ENCODE results near the gene SOX6. TPM values are rescaled to one million over a fixed set of nuclear protein-coding genes. Genes with fewer than 3 reads are reported as not detected.
A peak's percentile ranks its signal among the peaks of the same experiment; 100 is the strongest.

SOX6 gene
- total and polyA plus RNA-seq, 2 of the 13 experiments (the other 11 are each of a cell fraction or from before 2014, with no cell fraction given) = 2.6 to 11.2 TPM

DNA sequence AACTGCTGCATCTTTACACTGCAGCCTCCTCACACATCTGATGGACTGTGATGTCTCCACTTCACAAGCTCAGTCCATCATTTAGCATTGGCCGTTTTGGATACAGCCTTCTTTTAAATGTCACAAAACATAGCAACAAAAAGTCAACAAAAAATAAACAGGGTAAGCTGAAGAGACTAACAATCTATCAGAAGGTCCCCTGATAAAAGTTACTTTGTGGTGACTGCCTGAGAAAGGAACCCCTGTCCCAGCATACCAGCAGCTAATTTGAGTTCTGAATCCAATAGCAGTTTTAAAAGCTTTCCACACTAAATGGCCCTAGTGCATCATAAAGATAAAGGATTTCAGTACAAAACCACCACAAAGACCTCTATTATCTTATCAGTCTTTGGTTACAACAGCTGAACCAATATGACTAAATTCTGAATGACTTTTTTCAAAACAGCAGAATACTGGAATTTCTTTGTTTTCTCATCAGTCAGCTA lies 162.4 kb downstream of the SOX6 start:
- in situ Hi-C loops (cut with HindIII; ENCODE audit: extremely low pct_ligation_motif_present, low pct_unique_long_range_greater_than_20kb) = no loop called here
- CTCF ChIA-PET (ENCODE audit: low intra/inter-chr PET ratio, low total read pairs) = no interaction called here
- intact Hi-C loops (cut with micrococcal nuclease; ENCODE audit: unreplicated experiment) = no loop called here

More for the DNA sequence above, 162.4 kb downstream of the SOX6 start:
- no peak for FAIRE-seq
- Histone ChIP-seq H4K20me1 (ENCODE audit: insufficient read depth, low read length) (no peaks in the 10 kb centered on the region), H3K36me3 (replicated peaks in 1 of 2; ENCODE audit: control insufficient read depth in 1 of 2, insufficient read depth in 2 of 2, low read length in 2 of 2) (no peaks in the 10 kb centered on the region), H3K4me3 (replicated peaks in 1 of 3; ENCODE audit: insufficient read depth in 1 of 3, low read depth in 2 of 3, low read length in 3 of 3) (no peak overlapping the region), H3K4me2 (ENCODE audit: low read depth, low read length) (no peak overlapping the region), H3K9ac (ENCODE audit: insufficient read depth, low read depth, low read length) (no peak overlapping the region), H3K79me2 (ENCODE audit: insufficient read depth, low read length) (no peaks in the 10 kb centered on the region), H3K4me1 (ENCODE audit: insufficient read depth, low read length) (peaks cover 39% of the 10 kb centered on the region), H3K9me3 (ENCODE audit: low read length) (no peaks in the 10 kb centered on the region), H3K27ac (ENCODE audit: extremely low read length, insufficient read depth, low read length) (no peak overlapping the region), H3K27me3 (ENCODE audit: control insufficient read depth in 1 of 2, insufficient read depth in 2 of 2, low read length in 2 of 2) (no peaks in the 10 kb centered on the region; a peak in 1 of 5 replicates), H2AFZ (ENCODE audit: low read length) (no peak overlapping the region)
- 3% methylated on average over 1 of the region's 1 CpG for WGBS (ENCODE audit: low lambda C conversion rate)
- no TSS peak for BruUV-seq (replicated peaks)
- TF ChIP-seq, protein P1, sequence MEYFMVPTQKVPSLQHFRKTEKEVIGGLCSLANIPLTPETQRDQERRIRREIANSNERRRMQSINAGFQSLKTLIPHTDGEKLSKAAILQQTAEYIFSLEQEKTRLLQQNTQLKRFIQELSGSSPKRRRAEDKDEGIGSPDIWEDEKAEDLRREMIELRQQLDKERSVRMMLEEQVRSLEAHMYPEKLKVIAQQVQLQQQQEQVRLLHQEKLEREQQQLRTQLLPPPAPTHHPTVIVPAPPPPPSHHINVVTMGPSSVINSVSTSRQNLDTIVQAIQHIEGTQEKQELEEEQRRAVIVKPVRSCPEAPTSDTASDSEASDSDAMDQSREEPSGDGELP (IDR thresholded peaks at IDR 0.05; ENCODE audit: borderline replicate concordance, low read depth) = peak; percentile 36; the same call in 1 of the 2 replicates
- TF ChIP-seq SOX6 (IDR thresholded peaks at IDR 0.05) = no peak
- peak; percentile 66; the same call in 1 of the 2 replicates for TF ChIP-seq SOX6 (CRISPR knock-in tag; IDR thresholded peaks at IDR 0.05)
- TF ChIP-seq, protein P2, sequence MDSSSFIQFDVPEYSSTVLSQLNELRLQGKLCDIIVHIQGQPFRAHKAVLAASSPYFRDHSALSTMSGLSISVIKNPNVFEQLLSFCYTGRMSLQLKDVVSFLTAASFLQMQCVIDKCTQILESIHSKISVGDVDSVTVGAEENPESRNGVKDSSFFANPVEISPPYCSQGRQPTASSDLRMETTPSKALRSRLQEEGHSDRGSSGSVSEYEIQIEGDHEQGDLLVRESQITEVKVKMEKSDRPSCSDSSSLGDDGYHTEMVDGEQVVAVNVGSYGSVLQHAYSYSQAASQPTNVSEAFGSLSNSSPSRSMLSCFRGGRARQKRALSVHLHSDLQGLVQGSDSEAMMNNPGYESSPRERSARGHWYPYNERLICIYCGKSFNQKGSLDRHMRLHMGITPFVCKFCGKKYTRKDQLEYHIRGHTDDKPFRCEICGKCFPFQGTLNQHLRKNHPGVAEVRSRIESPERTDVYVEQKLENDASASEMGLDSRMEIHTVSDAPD (CRISPR knock-in tag; IDR thresholded peaks at IDR 0.05) = no peak
- no peak; the same call in 1 of the 2 replicates for TF ChIP-seq SOX13 (IDR thresholded peaks at IDR 0.05)
- peak in 1 of 2 experiments; percentile 83; a peak in 2 of 4 replicates for TF ChIP-seq SOX13 (CRISPR knock-in tag; conservative IDR thresholded peaks at IDR 0.05 in 1 of 2, IDR thresholded peaks at IDR 0.05 in 1 of 2)
- no peak for TF ChIP-seq ZNF841 (CRISPR knock-in tag; IDR thresholded peaks at IDR 0.05; ENCODE audit: borderline replicate concordance)
- TF ChIP-seq SOX5 (CRISPR knock-in tag; IDR thresholded peaks at IDR 0.05; ENCODE audit: borderline replicate concordance) = peak; percentile 63; the same call in 1 of the 2 replicates
- DNase-seq (ENCODE audit: low spot score) = peak; percentile 50
- no peak for ATAC-seq
- POLR2A ChIA-PET = interaction anchor here (1.4 kb wide), 1 partner anchor 9 kb away, joined by 4 read pairs; no protein-coding TSS in a partner anchor
